ENCODE results near the gene NAXE. TPM values are rescaled to one million over a fixed set of nuclear protein-coding genes. Genes with fewer than 3 reads are reported as not detected.

NAXE gene
- 80.4 TPM for total RNA-seq

DNA sequence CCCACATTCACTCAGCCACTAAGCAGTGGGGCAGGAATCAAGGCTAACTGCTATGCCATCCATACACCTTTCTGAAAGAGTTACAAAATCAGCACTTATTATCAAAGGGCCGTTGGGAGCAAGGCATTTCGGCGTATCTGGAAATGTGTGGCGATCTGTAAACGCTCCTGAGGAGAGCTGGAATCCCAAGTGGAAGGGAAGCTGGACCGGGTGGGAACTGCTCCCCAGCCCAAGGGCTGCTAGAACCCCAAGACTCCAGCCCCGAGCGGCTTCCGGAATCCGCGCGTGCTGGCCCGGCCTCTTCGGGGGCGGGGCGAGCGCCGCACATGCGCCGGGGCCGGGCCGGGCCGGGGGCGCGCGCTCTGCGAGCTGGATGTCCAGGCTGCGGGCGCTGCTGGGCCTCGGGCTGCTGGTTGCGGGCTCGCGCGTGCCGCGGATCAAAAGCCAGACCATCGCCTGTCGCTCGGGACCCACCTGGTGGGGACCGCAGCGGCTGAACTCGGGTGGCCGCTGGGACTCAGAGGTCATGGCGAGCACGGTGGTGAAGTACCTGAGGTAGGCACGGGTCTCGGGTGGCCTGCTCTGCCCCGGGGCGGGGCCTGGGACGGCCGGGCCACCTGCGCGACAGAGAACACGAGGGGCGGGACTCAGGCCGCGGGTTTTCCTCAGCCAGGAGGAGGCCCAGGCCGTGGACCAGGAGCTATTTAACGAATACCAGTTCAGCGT is at the start of gene NAXE:
TSS of gene NAXE (plus strand) at position 345 of the 726 bp plus-strand sequence. CDS start at position 374, 29 bp downstream.
- peak; percentile 87 for ATAC-seq

DNA sequence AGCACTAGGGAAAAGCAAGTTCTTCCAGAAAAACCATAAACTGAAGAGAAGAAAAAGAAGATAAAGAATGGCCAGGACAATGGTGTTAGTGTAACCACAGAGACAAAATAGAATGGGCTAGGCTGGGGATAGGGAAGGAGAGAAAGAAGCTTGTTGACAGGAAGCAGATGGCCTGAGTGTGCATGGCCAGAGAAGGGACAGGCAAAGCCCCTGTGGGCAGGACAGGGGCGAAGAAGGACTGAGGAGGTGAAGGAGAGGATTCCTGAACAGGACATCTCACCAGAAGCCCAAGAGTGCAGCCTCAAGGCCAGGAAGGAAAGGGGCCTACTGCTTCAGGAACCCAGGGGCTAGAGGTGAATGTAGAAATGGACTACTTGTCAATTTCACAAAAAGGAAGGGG is 48.5 kb upstream of the NAXE start:
- ATAC-seq, result no peak

DNA sequence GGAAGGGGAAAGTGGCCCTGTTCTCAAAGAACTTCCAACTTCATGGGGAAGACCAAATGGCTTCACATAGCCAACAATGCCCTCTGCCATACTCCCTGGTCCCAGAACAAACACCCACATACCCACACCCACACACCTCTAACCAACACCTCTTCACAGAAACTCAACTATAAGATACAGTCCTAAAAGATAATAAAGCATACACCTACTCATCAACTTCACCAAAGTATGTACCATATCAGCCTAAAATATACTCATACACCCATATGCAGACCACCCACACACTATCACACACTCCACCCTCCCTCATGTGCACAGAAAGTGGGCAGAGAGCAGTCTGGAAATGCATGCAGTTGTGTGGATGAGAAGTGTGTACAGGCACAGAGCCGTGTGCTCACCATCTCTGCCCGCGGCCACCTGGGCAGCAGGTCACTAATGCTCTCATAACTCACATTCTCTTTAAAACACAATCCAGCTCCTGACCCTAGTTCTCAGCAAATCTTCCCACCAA is 46.9 kb upstream of the NAXE start:
- no peak for ATAC-seq

DNA sequence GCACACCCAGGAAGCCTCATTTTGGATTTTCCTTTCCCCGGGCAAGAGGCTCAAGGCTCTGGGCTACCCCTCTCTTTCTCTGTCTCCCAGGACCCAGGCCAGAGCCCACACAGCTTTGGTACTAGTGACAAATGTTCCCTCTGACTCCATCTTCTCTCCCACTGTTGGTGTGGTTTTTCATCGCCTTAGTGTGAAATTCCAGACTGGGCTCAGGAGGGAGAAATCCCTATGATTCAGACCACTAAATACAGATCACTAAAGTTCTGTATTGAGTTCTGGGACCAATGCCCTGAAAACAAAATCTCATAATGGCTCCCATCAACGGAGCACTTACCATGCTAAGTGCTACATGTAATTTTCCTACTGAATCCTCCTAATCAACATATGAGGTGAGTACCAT is 45.3 kb upstream of the NAXE start:
- ATAC-seq, result no peak

DNA sequence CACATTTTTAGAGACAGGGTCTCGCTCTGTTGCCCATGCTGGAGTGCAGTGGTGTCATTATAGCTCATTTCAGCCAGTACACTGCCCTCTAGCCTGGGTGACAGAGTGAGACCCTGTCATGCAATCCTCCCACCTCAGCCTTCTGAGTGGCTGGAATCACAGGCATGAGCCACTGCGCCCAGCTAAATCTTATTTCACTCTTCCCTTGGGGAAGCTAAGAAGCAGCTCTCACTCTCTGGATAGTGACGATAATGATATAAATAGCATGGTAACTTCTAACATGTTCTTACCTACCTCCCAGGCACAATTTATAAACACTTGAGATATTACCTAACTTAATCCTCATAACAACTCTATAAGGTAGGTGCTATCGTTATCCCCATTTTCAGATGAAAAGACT is 44.1 kb upstream of the NAXE start:
- ATAC-seq, result no peak

DNA sequence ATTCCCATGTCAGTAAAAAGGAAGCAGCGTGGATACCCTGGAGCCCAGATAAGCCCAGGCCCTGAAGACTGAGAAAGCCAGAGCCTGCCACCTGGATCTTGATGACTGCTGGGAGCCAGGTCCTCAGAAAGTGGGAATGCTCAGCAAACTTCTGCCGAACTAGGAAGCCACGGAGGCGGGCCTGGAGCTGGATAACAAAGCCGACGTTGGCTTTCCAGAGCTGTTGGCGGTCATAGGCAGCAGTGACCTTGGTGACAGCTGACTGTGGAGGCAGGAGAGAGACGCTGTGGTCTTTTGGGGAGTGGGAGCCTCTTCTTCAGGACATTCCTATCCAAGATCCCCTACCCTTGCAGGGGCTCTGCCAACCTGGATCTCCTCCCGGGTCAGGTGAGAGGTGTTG is 43.6 kb upstream of the NAXE start:
- ATAC-seq, result no peak

DNA sequence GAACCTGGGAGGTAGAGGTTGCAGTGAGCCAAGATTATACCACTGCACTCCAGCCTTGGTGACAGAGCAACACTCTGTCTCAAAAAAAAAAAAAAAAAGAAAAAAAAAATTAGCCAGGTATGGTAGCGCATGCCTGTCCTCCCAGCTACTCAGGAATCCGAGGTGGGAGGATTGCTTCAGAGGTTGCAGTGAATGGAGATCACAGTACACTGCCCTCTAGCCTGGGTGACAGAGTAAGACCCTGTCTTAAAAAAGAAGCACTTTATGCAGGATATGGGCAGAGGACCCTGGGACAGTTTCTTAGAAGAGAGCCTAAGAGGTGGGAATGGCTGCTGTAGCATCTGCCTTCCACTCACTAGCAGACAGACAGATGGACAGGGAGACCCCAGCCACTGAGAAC is 42.2 kb upstream of the NAXE start:
- ATAC-seq, result no peak

DNA sequence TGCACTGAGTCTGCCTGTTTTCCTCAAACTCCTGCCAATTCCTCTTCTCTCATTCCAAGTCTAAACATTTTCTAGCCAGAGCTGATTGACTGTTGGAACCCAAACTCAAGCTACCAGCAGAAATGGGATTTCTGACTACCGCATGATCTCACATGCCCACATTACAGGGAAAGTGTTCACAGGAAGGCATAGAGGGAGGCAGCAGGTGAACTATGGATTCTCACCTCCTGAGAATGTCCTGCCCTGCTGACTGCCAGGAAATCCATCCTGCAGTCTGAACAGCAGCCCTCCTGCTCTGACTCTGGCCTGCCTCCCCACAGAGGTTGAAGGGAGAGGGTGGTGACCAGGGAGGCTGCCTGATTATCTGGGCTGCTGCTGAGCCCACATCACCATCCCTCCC is 41.7 kb upstream of the NAXE start:
- no peak for ATAC-seq

DNA sequence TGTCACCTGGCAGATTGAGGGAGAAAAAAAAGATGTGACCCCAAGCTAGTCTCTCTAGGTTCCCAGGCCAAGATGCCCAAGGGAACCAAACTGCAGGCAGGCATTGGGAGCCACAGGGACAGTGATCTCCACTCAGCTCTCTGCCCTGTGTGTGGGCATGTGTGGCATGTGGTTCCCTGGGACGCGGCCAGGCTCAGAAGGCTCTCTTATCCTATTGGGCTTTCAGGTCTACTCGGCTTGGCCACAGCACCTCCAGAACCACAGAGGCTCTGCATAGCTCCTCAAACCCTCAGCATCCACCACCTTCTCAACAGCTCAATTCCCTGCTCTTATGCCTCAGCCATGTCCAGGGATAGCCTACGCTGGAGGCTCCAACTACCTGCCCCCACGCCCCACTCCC is 41.2 kb upstream of the NAXE start:
- no peak for ATAC-seq

DNA sequence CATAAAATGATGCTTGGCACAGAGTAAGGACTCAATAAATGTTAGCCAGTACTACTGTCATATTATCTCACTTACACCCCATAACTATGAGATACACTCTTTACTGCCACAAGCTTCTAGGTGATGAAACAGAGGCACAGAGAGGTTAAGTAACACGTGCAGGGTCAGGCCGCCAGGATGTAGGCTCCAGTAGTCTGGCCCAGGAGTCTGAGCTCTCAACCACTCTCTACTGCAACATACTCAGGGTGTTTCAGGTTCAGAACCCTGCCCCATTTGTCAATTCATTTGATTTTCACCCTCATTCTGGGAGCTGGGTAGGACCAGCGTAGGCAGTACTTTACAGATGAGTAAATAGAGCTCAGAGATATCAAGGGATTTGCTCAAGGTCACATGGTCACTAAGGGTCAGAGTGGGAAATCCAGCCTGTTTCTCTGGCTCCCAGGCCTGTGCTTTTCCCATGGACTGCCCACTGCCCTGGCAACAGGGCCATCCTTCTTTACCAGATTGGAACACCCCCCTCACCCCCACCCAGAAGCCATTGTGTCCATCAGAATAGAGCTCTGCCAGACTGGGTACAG is 40.4 kb upstream of the NAXE start:
- no peak for ATAC-seq

DNA sequence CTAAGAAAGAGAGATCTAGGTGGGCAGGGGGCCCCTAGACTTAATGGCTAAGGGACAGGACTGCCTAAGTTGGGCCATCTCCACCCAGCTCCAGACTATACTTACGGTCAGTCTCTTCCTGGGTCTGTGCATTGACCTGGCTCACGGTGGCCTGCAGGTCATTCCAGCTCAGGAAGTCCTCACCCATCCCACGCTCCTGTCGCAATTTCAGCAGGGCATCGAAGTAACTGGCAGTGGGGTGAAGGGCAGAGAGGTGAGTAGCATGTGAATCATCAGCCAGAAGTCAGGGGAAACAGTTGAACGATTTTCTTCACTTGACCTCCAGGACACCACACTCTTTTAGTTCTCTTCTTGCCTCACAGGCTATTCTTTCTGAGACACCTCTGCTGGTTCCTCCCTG is 39.7 kb upstream of the NAXE start:
- no peak for ATAC-seq

DNA sequence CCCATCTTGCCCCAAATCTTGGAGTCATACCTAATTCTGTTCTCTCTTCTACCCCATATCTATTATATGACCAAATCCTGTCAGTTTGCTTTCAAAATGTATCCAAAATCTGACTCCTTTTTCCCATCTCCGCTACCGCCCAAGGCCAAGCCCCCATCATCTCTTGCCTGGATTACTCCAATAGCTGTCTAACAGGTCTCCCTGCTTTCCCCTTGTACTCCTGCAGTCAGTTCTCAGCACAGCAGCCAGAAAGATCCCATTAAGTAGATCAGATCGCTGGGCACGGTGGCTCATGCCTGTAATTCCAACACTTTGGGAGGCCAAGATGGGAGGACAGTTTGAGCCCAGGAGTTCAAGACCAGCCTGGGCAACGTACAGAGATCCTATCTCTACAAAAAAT is 39.1 kb upstream of the NAXE start:
- ATAC-seq, result no peak

DNA sequence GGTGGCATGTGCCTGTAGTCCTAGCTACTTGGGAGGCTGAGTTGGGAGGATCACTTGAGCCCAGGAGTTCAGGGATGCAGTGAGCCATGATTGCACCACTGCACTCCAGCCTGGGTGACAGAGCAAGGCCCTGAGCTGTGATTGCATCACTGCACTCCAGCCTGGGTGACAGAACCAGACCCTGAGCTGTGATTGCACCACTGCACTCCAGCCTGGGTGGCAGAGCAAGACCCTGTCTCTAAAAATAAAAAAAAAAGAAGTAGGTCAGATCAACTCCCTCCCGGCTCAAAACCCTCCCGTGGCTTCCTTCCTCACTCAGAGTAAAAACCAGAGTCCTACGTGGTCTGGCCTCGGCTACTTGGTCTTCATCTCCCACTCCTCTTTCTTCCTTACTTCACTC is 38.6 kb upstream of the NAXE start:
- peak; percentile 30 for ATAC-seq

DNA sequence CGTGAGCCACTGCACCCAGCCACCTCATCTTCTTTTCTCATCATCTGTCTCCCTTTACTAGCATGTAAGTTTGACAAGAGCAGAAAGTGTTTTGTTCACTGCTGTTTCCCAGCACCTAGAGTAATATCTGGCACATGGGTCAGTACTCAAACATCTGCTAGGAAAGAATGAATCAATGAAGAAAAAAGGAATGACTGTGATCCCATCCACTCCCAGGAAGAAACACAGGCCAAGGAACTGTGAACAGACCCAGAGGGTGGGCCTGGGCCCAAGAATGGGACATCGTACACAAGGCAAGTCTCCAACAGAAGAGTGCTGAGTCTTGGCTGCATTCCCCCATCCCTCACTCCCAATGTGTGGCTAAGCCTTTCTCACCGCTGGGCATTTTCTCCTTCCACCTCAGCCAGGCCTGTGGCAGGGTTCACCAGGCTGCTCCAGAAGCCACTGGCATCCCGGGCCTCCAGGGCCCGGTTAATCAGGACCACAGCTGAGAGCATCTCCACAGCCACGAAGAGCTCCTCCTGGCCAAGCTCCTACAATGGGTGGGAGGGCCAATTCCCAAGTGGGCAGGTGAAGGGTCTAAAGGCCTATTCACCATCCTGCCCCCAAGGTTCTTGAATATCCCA is 37.6 kb upstream of the NAXE start:
- ATAC-seq, result no peak

DNA sequence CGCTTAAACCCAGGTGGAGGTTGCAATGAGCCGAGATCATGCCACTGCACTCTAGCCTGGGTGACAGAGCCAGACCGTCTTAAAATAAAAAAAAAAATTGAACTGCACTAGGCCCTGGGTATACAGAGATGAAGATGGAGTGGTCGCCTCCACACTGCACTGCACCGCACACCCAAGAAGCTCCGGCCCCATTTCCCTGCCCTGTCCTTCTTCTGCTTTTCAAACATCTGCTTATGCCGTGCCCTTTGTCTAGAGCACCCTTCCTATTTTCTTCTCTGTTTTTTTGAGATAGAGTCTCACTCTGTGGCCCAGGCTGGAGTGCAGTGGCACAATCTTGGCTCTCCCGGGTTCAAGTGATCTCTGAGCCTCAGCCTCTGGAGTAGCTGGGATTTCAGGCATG is 36.6 kb upstream of the NAXE start:
- ATAC-seq, result no peak

DNA sequence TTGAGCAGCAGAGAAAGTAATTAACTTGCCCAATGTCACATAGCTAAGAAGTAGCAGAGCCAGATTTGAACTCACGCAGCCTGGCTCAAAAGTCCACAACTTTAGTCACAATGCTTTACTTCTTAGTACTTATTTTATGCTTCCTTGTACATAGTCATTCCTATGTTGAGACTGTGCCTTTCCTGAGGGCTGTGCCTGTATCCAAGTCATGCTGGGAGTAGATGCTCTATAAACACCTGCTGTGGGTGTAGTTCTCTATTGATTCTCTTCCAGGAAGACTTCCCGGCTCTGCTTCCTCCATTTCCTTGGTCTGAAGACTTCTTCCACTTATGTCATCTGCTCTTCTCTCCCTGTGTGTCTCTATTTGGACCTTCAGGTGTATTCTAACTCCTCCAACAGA is 35.9 kb upstream of the NAXE start:
- no peak for ATAC-seq

DNA sequence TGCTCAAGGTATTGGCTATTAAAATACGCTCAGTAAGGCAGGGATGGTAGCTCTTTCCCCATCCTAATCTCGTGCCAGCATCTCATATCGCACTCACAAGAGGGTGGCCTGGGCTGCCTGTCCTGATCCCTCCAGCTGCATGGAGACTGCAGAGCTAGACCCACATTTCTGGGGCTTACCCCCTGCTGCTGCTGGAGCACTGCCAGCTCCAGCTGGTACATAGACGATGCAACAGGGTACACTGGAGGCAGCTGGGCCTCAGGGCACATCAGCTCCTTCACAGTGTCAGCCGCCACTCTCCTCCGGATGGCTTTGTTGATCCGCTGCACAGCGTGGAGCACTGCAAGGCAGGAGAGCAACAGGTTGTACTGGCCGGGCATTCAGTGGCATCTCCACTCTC is 35.2 kb upstream of the NAXE start:
- no peak for ATAC-seq

DNA sequence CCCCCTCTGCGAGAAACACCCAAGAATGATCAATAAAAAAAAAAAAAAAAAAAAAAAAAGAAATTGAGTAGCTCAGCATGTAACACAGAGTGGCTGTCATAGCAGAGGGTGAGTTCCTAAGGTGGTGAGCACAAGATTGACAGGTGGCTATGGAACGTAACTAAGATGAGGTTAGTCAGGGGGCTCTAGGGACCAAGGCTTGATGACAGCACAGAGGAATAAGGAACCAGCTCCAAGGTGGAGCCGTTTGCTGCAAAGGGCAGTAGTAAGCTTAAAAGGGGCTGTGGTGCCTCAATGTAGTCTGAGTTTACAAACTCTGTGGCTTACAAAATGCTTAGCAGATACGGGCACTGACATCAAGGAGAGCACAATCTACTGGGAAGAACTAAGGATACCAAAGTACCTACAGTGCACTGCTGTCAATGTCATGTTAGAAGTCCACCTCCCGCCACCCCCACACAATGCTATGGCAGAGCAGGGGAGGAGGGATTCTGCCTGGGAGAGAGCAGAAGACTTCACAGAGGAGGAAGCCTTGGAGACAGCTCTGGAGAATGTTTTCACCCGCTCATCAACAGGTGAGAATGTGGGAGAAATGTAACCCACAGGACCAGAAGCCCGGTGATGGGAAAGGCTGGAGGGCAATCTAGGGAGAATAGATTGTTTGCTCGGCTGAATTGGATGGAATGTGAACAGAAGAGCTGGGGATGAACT is 32.3 kb upstream of the NAXE start:
- ATAC-seq, result no peak

DNA sequence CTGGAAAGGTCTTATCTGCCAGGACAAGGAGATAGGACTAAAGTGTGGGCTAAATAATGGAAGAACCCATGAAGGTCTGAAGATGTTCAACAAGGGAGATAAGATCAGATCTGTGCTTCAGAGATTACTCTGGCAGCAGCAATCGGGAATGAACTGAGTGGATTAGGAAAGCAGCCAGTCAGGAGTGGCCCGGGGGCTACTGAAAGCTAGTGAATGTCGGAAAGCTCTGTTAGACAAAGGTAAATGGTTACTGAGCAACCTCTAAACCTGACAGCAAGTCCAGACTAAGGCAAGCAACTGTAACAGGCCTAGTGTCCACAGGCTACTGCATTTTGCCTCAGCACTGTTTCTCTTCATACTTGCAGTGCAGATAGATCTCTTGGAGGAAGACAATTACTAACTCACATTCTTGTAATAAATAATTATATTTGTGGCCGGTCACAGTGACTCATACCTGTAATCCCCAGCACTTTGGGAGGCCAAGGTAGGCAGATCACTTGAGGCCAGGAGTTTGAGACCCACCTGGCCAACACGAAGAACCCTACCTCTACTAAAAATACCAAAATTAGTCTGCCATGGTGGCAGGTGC is 31.7 kb upstream of the NAXE start:
- ATAC-seq, result no peak

DNA sequence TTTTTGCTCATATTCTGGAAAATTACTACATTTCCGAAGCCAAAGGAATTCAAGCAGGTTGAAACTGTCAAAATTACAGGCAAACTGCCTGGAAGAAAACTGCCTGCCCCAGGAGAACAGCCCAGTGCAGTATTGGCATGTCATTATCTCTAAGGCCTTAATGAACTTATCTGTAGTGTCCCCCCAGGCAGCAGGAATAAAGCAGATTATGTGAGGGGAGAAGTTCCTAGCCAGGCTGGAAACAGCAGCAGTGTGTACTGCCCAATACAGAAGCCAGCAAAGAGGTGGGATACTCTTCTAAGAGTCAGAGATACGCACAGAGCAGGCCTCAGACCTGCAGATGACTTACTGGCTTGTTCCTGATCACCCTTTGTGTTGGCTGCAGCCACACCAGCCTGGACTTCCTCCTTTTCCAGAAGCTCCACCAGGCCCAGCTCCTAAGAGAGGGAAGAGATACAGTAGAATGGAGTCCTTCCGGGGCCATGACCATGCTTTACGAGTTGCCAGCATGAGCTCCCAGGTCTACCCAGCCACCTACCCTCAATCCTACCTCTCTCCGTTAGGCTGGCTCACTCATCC is 30.9 kb upstream of the NAXE start:
- ATAC-seq, result no peak

DNA sequence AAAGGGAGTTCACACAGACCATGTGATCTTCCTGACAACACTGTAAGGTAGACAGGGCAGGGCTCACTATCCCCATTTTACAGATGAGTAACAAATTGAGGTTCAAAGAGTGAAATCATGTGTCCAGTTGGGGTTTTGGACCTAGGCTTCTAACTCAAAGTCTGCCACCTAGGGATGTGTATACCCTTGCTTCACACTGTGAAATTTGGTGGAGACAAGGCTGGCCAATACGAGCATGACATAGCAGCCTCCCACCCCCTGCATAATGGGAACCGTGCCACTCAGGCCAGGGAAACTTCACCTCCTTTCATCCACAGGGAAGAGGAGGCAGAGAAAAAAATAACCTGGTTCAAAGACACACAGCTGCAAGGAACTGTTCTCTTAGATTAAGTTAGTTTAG is 26.1 kb upstream of the NAXE start:
- no peak for ATAC-seq

DNA sequence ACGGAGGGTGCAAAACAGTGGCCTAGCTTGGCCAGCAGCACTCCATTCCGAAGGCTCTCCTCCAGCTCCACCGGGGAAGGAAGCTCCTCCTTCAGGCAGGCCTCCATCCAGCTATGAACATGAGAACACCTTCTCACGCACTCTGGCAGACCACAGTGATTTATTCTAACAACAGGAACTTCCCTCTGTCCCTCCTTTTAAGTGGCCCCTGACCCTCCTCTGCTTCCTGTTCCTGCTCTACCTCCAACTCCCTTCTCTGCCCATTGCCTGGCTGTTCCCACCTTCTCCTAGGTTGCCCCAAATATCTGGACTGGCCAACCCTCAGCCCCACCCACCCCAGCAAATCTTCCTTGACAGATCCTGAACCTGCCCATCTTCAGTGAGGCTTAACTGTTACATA is 25.1 kb upstream of the NAXE start:
- ATAC-seq, result no peak
